K562 (cell line): ENCODE measurements around the gene ABHD10. TPM values are rescaled to one million over a fixed set of nuclear protein-coding genes. Genes with fewer than 3 reads are reported as not detected.

Experiments
- ATAC-seq: fragments of 200-7000 bp; cut with Tn5 transposase; 3 replicates; pipeline ENCODE4 v1.9.1; 2020; ENCODE audit warnings: moderate library complexity
- BruUV-seq: library from RNA; stranded (reverse); fragments of 400-500 nt; replicated peaks from 2 replicates; lab custom pipeline; 2021; lab: Mats Ljungman, UMichigan
- CTCF ChIA-PET: fragments of 300-600 bp; formaldehyde crosslinking; extraction: SDS; loops from one replicate; lab custom pipeline; 2021; ENCODE audit warnings: low intra/inter-chr PET ratio; lab: Yijun Ruan, JAX
- POLR2A ChIA-PET: fragments of 300-600, 350-650 bp; sonication (Branson Sonifier 250); formaldehyde crosslinking; extraction: SDS; loops from one replicate; lab custom pipeline; 2021; ENCODE audit warnings: antibody characterized with exemption, inconsistent platforms; lab: Yijun Ruan, JAX
- DNase-seq, 4 experiments: peaks; one replicate each; pipeline versions ENCODE4 v3.0.0 to v3.0.0-alpha.2; 2011 to 2018; ENCODE audit warnings: low spot score in 3 of 4, mixed read lengths in 3 of 4; ENCODE audit errors: extremely low read depth in 1 of 4
- FAIRE-seq: peaks from 2 replicates; lab custom pipeline; 2011; peaks lifted over from hg19 to GRCh38; lab: Jason Lieb, UNC
- H2AFZ ChIP-seq: 2 replicates; pipeline ENCODE4 v1.6.0; 2011; ENCODE audit warnings: low read depth, low read length, control low read depth, inconsistent platforms
- H3K27ac ChIP-seq: fragments of 200-600 bp; 3 replicates; pipeline ENCODE4 v1.8.0; 2011; ENCODE audit warnings: low read depth, mild to moderate bottlenecking, control low read depth, inconsistent platforms, low read length, moderate library complexity, mixed read lengths; ENCODE audit errors: extremely low read depth
- H3K27me3 ChIP-seq, 2 experiments: fragments of 300-600 bp in 1 of 2; 2 replicates in 1 of 2; 3 replicates in 1 of 2; pipeline versions ENCODE4 v1.6.0 to v1.8.0; 2011; ENCODE audit warnings: inconsistent platforms in 2 of 2, low read length in 2 of 2, mild to moderate bottlenecking in 1 of 2, mixed read lengths in 1 of 2, moderate library complexity in 1 of 2; ENCODE audit not compliant: control insufficient read depth in 2 of 2, insufficient read depth in 2 of 2
- H3K36me3 ChIP-seq: fragments of 300-600 bp; 3 replicates; pipeline ENCODE4 v1.8.0; 2011; ENCODE audit warnings: mild to moderate bottlenecking, low read length, inconsistent platforms; ENCODE audit not compliant: control insufficient read depth, insufficient read depth
- H3K4me1 ChIP-seq, 2 experiments: fragments of 200-600 bp in 1 of 2; replicated peaks in 1 of 2; 2 replicates in 1 of 2; 3 replicates in 1 of 2; pipeline versions ENCODE4 v1.5.1 to v1.8.0; 2011; ENCODE audit warnings: inconsistent platforms in 2 of 2, low read length in 2 of 2, mild to moderate bottlenecking in 1 of 2, mixed read lengths in 1 of 2, moderate library complexity in 1 of 2; ENCODE audit not compliant: control insufficient read depth in 2 of 2, insufficient read depth in 2 of 2
- H3K4me2 ChIP-seq: 2 replicates; pipeline ENCODE4 v1.6.1; 2011; ENCODE audit warnings: low read length, control low read depth, inconsistent platforms, mixed read lengths; ENCODE audit not compliant: insufficient read depth
- H3K4me3 ChIP-seq: fragments of 200-600 bp; sonication (generic), shearing (Covaris generic); 2 replicates; pipeline ENCODE4 v1.5.1; 2016; ENCODE audit warnings: control low read depth, inconsistent platforms
- H3K79me2 ChIP-seq: fragments of 200-600 bp; 3 replicates; pipeline ENCODE4 v1.8.0; 2011; ENCODE audit warnings: low read length, inconsistent platforms; ENCODE audit not compliant: control insufficient read depth, insufficient read depth
- H3K9ac ChIP-seq, 2 experiments: 2 replicates each; pipeline versions ENCODE4 v1.6.0 to v1.6.1; 2011; ENCODE audit warnings: low read depth in 2 of 2, low read length in 2 of 2, control low read depth in 1 of 2, inconsistent platforms in 1 of 2, mild to moderate bottlenecking in 1 of 2, mixed read lengths in 1 of 2; ENCODE audit not compliant: insufficient read depth in 1 of 2
- H3K9me1 ChIP-seq: one replicate; pipeline ENCODE4 v1.6.0; 2011; ENCODE audit warnings: inconsistent platforms, mild to moderate bottlenecking, low read length, moderate library complexity; ENCODE audit not compliant: control insufficient read depth, insufficient read depth
- H3K9me3 ChIP-seq: replicated peaks from 2 replicates; pipeline ENCODE4 v1.5.1; 2011; ENCODE audit warnings: low read depth, low read length, inconsistent platforms; ENCODE audit not compliant: control insufficient read depth, insufficient read depth
- H4K20me1 ChIP-seq: replicated peaks from 2 replicates; pipeline ENCODE4 v1.6.1; 2011; ENCODE audit warnings: low read length, inconsistent platforms, mixed read lengths; ENCODE audit not compliant: control insufficient read depth, insufficient read depth
- ARID3A ChIP-seq: IDR thresholded peaks from 2 replicates; pipeline ENCODE4 v1.6.1; 2012; ENCODE audit warnings: low read depth, low read length, improper control_type of control experiment, borderline replicate concordance
- DIDO1 ChIP-seq: fragments of 450-650 bp; IDR thresholded peaks from 2 replicates; pipeline ENCODE4 v1.6.1; 2016; ENCODE audit warnings: low read depth, missing biosample characterization, missing genetic modification characterization
- SAP30 ChIP-seq: fragments of 200-600 bp; sonication (generic); IDR thresholded peaks from 2 replicates; pipeline ENCODE4 v1.6.1; 2012; ENCODE audit warnings: borderline replicate concordance, low read depth, mild to moderate bottlenecking, moderate library complexity, low read length, control low read depth, inconsistent platforms; ENCODE audit not compliant: insufficient read depth, poor library complexity, severe bottlenecking
- WGBS: fragments of 100-300 bp; shearing (Covaris generic); methylation state at CpG from one replicate; pipeline ENCODE4 v1.1.6; 2016; ENCODE audit warnings: low coverage, mixed read lengths; ENCODE audit not compliant: insufficient coverage; ENCODE audit errors: missing lambda C conversion rate; 5-methylcytosine and 5-hydroxymethylcytosine counted together
- in situ Hi-C: fragments of 300-500 bp; cut with MboI; formaldehyde crosslinking; loops from 4 replicates; pipeline ENCODE4 v1.15.0; 2018; ENCODE audit warnings: inconsistent platforms, mixed read lengths
- intact Hi-C: fragments of 100-400 bp; cut with micrococcal nuclease; formaldehyde crosslinking; loops from 2 replicates; pipeline ENCODE4 v1.14.2; 2022
- polyA plus RNA-seq, 8 experiments: library from polyadenylated mRNA; depleted of rRNA in 4 of 8; stranded (reverse) in 5 of 8; unstranded in 3 of 8; fragments of >200 nt; fragmentation: Nextera tagmentation in 2 of 8; fragmentation: Illumina TruSeq in 1 of 8; extraction: Ambion mirVana in 2 of 8; extraction: Trizol in 1 of 8; gene quantifications; 2 replicates each; pipeline versions ENCODE4 v1.2.1 to v1.2.3, GENCODE V29; 2011 to 2014; ENCODE audit warnings: inconsistent platforms in 1 of 8, missing spikeins in 1 of 8
- total RNA-seq, 7 experiments: library from RNA; depleted of rRNA in 6 of 7; stranded (reverse); fragments of >200 nt in 6 of 7; fragmentation: Illumina TruSeq in 2 of 7; extraction: Trizol in 2 of 7; gene quantifications; 2 replicates each; pipeline versions ENCODE4 v1.2.1 to v1.2.3, GENCODE V29; 2011 to 2021; ENCODE audit warnings: low replicate concordance in 1 of 7
- TF ChIP-seq, protein P1 (sequence below): fragments of 200-600 bp; sonication (generic); IDR thresholded peaks from one replicate; pipeline ENCODE4 v1.6.1; 2012; ENCODE audit warnings: mild to moderate bottlenecking, low read depth, low read length, inconsistent platforms

The ABHD10 gene
- total and polyA plus RNA-seq, 9 of the 15 experiments (the other 6 are each of a cell fraction or from before 2014, with no cell fraction given): 6.1 to 29.5 (median 11.5) TPM

DNA sequence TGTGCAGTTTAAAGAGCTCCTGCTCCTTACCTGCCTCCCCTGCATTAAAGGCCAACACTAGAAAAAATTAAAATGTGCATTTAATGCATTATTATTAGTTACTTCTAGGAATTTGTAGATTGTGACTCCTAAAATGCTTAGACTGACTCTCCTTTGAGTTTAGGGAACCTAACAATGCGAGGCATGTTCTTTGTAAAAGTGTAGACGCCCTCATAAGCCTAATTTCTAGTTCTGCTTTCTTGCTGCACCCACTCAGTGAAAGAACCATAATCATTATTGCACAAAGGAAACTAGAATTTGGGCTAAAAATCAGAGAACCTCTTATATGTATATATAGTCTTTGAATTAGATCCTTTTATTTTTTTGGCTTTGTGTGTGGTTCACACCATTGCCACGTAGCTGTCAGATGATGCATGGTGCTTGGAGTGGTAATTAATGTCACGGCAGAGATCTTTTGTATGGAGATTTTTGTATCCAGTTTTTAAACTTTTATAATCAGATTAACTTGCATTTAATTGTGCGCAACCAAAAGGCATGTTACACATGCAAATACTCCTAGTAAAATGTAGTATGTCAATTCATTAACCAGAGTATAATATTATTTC is 710 bp downstream of the ABHD10 start:
- 3% methylated on average over 5 of the region's 5 CpGs for WGBS
- peaks cover 25% of the 10 kb centered on the region for H3K79me2 ChIP-seq
- no TSS peak for BruUV-seq
- TF ChIP-seq DIDO1 (no peak), ARID3A (no peak), SAP30 (peak; percentile 7)
- TF ChIP-seq, protein P1, sequence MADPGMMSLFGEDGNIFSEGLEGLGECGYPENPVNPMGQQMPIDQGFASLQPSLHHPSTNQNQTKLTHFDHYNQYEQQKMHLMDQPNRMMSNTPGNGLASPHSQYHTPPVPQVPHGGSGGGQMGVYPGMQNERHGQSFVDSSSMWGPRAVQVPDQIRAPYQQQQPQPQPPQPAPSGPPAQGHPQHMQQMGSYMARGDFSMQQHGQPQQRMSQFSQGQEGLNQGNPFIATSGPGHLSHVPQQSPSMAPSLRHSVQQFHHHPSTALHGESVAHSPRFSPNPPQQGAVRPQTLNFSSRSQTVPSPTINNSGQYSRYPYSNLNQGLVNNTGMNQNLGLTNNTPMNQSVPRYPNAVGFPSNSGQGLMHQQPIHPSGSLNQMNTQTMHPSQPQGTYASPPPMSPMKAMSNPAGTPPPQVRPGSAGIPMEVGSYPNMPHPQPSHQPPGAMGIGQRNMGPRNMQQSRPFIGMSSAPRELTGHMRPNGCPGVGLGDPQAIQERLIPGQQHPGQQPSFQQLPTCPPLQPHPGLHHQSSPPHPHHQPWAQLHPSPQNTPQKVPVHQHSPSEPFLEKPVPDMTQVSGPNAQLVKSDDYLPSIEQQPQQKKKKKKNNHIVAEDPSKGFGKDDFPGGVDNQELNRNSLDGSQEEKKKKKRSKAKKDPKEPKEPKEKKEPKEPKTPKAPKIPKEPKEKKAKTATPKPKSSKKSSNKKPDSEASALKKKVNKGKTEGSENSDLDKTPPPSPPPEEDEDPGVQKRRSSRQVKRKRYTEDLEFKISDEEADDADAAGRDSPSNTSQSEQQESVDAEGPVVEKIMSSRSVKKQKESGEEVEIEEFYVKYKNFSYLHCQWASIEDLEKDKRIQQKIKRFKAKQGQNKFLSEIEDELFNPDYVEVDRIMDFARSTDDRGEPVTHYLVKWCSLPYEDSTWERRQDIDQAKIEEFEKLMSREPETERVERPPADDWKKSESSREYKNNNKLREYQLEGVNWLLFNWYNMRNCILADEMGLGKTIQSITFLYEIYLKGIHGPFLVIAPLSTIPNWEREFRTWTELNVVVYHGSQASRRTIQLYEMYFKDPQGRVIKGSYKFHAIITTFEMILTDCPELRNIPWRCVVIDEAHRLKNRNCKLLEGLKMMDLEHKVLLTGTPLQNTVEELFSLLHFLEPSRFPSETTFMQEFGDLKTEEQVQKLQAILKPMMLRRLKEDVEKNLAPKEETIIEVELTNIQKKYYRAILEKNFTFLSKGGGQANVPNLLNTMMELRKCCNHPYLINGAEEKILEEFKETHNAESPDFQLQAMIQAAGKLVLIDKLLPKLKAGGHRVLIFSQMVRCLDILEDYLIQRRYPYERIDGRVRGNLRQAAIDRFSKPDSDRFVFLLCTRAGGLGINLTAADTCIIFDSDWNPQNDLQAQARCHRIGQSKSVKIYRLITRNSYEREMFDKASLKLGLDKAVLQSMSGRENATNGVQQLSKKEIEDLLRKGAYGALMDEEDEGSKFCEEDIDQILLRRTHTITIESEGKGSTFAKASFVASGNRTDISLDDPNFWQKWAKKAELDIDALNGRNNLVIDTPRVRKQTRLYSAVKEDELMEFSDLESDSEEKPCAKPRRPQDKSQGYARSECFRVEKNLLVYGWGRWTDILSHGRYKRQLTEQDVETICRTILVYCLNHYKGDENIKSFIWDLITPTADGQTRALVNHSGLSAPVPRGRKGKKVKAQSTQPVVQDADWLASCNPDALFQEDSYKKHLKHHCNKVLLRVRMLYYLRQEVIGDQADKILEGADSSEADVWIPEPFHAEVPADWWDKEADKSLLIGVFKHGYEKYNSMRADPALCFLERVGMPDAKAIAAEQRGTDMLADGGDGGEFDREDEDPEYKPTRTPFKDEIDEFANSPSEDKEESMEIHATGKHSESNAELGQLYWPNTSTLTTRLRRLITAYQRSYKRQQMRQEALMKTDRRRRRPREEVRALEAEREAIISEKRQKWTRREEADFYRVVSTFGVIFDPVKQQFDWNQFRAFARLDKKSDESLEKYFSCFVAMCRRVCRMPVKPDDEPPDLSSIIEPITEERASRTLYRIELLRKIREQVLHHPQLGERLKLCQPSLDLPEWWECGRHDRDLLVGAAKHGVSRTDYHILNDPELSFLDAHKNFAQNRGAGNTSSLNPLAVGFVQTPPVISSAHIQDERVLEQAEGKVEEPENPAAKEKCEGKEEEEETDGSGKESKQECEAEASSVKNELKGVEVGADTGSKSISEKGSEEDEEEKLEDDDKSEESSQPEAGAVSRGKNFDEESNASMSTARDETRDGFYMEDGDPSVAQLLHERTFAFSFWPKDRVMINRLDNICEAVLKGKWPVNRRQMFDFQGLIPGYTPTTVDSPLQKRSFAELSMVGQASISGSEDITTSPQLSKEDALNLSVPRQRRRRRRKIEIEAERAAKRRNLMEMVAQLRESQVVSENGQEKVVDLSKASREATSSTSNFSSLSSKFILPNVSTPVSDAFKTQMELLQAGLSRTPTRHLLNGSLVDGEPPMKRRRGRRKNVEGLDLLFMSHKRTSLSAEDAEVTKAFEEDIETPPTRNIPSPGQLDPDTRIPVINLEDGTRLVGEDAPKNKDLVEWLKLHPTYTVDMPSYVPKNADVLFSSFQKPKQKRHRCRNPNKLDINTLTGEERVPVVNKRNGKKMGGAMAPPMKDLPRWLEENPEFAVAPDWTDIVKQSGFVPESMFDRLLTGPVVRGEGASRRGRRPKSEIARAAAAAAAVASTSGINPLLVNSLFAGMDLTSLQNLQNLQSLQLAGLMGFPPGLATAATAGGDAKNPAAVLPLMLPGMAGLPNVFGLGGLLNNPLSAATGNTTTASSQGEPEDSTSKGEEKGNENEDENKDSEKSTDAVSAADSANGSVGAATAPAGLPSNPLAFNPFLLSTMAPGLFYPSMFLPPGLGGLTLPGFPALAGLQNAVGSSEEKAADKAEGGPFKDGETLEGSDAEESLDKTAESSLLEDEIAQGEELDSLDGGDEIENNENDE: no peak

More for the DNA sequence above, 710 bp downstream of the ABHD10 start:
- intact Hi-C loops: no loop called here
- Histone ChIP-seq H2AFZ (peak overlapping the region; percentile 88), H3K4me2 (peak overlapping the region; percentile 81), H4K20me1 (no peaks in the 10 kb centered on the region), H3K27me3 (peaks cover 0 to 1% of the 10 kb centered on the region in 2 experiments; a peak in 1 of 5 replicates), H3K4me1 (no peaks in the 10 kb centered on the region; a peak in 2 of 5 replicates), H3K27ac (peak overlapping the region; percentile 65), H3K9me3 (no peaks in the 10 kb centered on the region), H3K9me1 (no peaks in the 10 kb centered on the region), H3K36me3 (peaks cover 12% of the 10 kb centered on the region; the same call in 1 of the 3 replicates), H3K9ac (peak overlapping the region; percentile 72 to 95), H3K4me3 (peak overlapping the region; percentile 55)
- in situ Hi-C loops: no loop called here
- peak in 1 of 4 experiments; percentile 18 for DNase-seq
- peak; percentile 38 for ATAC-seq
- ChIA-PET POLR2A (interaction anchor here (0.9 to 2.4 kb wide), 5 partner anchors 10 to 34 kb away, joined by 3 to 10 read pairs (median 4); no protein-coding TSS in a partner anchor), CTCF (no interaction called here)
- FAIRE-seq: no peak
